ENCODE results near the gene SPAG5. TPM values are rescaled to one million over a fixed set of nuclear protein-coding genes. Genes with fewer than 3 reads are reported as not detected.

Gene SPAG5
- total RNA-seq, 4 donors from 2014 or later = 0.83 to 1.7 (median 0.97) TPM

GRCh38 chr17:28575126-28575795 lies 23.6 kb downstream of the SPAG5 start:
- 94% methylated on average over 14 of the region's 14 CpGs for WGBS
- H3K4me3 ChIP-seq = no peak overlapping the region
- no peaks in the 10 kb centered on the region for H3K9me3 ChIP-seq
- peaks cover 0 to 11% (median 2%) of the 10 kb centered on the region in 4 donors for H3K36me3 ChIP-seq
- TF ChIP-seq EP300 (IDR thresholded peaks at IDR 0.05) (no peak), POLR2AphosphoS5 (IDR thresholded peaks at IDR 0.05) (no peak), POLR2A (IDR thresholded peaks at IDR 0.05; ENCODE audit: low read depth) (no peak), CTCF (IDR thresholded peaks at IDR 0.05) (no peak)
- H3K27ac ChIP-seq (replicated peaks in 1 of 4) = no peak overlapping the region
- no peaks in the 10 kb centered on the region for H3K27me3 ChIP-seq
- H3K4me1 ChIP-seq = peaks cover 27 to 41% (median 37%) of the 10 kb centered on the region in 4 donors
- intact Hi-C loops (cut with DNase I) = no loop called here
- DNase-seq (ENCODE audit: extremely low spot score) = no peak

DNA sequence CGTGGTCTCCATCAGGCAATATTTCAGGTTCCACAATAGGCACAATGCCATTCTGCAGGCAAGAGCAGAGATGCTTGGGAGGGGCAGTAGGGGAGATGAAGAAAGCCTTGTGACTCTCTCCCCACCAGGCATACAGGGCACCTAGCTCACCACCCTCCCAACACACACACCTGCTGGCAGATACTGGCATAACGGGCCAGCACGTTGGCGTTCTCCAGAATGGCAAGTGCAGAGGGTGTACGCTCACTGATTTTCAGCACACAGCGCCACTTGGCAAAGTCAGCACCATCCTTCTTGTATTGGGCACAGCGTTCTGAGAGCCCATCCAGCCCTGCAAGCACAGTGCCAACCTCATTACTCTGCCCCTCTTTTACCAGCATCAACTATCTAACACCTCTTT lies 24.3 kb downstream of the SPAG5 start:
- Histone ChIP-seq H3K4me3 (no peak overlapping the region), H3K9me3 (no peaks in the 10 kb centered on the region), H3K4me1 (peaks cover 34 to 49% (median 44%) of the 10 kb centered on the region in 4 donors), H3K27ac (replicated peaks in 1 of 4) (no peak overlapping the region), H3K27me3 (no peaks in the 10 kb centered on the region), H3K36me3 (peaks cover 0 to 8% (median 2%) of the 10 kb centered on the region in 4 donors)
- DNase-seq (ENCODE audit: extremely low spot score) = no peak
- TF ChIP-seq EP300 (IDR thresholded peaks at IDR 0.05) = no peak
- TF ChIP-seq POLR2AphosphoS5 (IDR thresholded peaks at IDR 0.05) = no peak
- TF ChIP-seq CTCF (IDR thresholded peaks at IDR 0.05) = no peak
- TF ChIP-seq POLR2A (IDR thresholded peaks at IDR 0.05; ENCODE audit: low read depth) = no peak
- 100% methylated on average over 4 of the region's 7 CpGs for WGBS
- intact Hi-C loops (cut with DNase I) = no loop called here

DNA sequence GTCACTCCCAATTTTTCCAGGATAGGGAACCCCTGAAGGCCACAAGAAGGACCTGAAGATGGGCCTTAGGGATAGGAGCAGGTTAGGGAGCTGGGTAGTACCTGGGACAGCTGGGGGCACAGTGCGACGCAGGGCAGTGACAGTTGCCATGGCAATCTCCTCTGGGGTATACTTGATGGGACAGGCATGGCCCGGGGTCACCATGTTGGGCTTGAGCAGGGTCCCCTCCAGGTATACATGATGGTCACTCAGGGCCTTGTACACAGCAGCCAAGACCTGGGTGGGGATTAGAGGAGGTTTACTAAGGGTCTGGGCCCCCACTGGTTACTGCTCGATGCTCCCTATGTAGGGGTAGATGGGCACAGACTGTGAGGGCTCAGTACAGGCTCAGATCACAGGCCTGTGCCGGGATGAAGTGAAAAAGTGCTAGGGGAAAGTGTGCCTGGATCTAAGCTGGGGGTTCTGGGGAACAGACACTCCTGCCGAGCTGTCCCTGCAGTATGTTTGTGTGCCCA lies 24.8 kb downstream of the SPAG5 start:
- 98% methylated on average over 6 of the region's 6 CpGs for whole genome bisulfite sequencing
- H3K27me3 ChIP-seq = no peaks in the 10 kb centered on the region
- no peak for TF ChIP-seq POLR2A (IDR thresholded peaks at IDR 0.05; ENCODE audit: low read depth)
- no peak for TF ChIP-seq CTCF (IDR thresholded peaks at IDR 0.05)
- no peak for TF ChIP-seq POLR2AphosphoS5 (IDR thresholded peaks at IDR 0.05)
- no peak for TF ChIP-seq EP300 (IDR thresholded peaks at IDR 0.05)
- H3K4me1 ChIP-seq = peaks cover 39 to 54% (median 46%) of the 10 kb centered on the region in 4 donors
- no peak for DNase-seq (ENCODE audit: extremely low spot score)
- no peak overlapping the region for H3K27ac ChIP-seq (replicated peaks in 1 of 4)
- H3K36me3 ChIP-seq = peaks cover 0 to 4% (median 1%) of the 10 kb centered on the region in 4 donors
- H3K9me3 ChIP-seq = no peaks in the 10 kb centered on the region
- no peak overlapping the region for H3K4me3 ChIP-seq
- intact Hi-C loops (cut with DNase I) = no loop called here

- WGBS = 94% methylated on average over 9 of the region's 9 CpGs
- no peak for TF ChIP-seq CTCF (IDR thresholded peaks at IDR 0.05)
- TF ChIP-seq POLR2AphosphoS5 (IDR thresholded peaks at IDR 0.05) = no peak
- TF ChIP-seq EP300 (IDR thresholded peaks at IDR 0.05) = no peak
- TF ChIP-seq POLR2A (IDR thresholded peaks at IDR 0.05; ENCODE audit: low read depth) = no peak
- no peak for DNase-seq (ENCODE audit: extremely low spot score)
- Histone ChIP-seq H3K36me3 (peaks cover 0 to 4% (median 0%) of the 10 kb centered on the region in 4 donors), H3K27me3 (no peaks in the 10 kb centered on the region), H3K4me1 (peaks cover 40 to 58% (median 48%) of the 10 kb centered on the region in 4 donors), H3K4me3 (no peak overlapping the region), H3K27ac (replicated peaks in 1 of 4) (no peak overlapping the region), H3K9me3 (no peaks in the 10 kb centered on the region)
- intact Hi-C loops (cut with DNase I) = no loop called here
Observed at GRCh38 chr17:28573521-28573920, 25.3 kb downstream of the SPAG5 start.

Data from esophagus muscularis mucosa (tissue), 4 donors.